GM12891 (cell line): ENCODE data around the gene FKBP15.

Source experiments
- POLR2A ChIP-seq: IDR thresholded peaks from 2 replicates; pipeline ENCODE4 v1.6.1; 2011; ENCODE audit warnings: low read depth, low read length, control low read depth
- POLR2AphosphoS5 ChIP-seq: IDR thresholded peaks from 2 replicates; pipeline ENCODE4 v1.6.1; 2011; ENCODE audit warnings: low read depth, low read length, control low read depth
- SPI1 ChIP-seq: IDR thresholded peaks from 2 replicates; pipeline ENCODE4 v1.6.1; 2011; ENCODE audit warnings: low read depth, low read length, control low read depth

GRCh38 chr9:113255438-113255837 lies 34.4 kb upstream of the FKBP15 start:
- TF ChIP-seq POLR2AphosphoS5 (no peak), POLR2A (no peak), SPI1 (no peak)
